NCI-H2196 (cell line): ENCODE measurements around the gene LRP1.

Experiments used
- DNase-seq: peaks from one replicate; lab custom pipeline; 2025; ENCODE audit not compliant: unreplicated experiment; lab: John Stamatoyannopoulos, UW

The LRP1 gene

GRCh38 chr12:57133013-57133569 is 4.8 kb downstream of the LRP1 start:
- DNase-seq = no peak

- DNase-seq = no peak
Observed at GRCh38 chr12:57133916-57134315, 5.6 kb downstream of the LRP1 start.

GRCh38 chr12:57134949-57135348 is 6.7 kb downstream of the LRP1 start:
- no peak for DNase-seq

DNA sequence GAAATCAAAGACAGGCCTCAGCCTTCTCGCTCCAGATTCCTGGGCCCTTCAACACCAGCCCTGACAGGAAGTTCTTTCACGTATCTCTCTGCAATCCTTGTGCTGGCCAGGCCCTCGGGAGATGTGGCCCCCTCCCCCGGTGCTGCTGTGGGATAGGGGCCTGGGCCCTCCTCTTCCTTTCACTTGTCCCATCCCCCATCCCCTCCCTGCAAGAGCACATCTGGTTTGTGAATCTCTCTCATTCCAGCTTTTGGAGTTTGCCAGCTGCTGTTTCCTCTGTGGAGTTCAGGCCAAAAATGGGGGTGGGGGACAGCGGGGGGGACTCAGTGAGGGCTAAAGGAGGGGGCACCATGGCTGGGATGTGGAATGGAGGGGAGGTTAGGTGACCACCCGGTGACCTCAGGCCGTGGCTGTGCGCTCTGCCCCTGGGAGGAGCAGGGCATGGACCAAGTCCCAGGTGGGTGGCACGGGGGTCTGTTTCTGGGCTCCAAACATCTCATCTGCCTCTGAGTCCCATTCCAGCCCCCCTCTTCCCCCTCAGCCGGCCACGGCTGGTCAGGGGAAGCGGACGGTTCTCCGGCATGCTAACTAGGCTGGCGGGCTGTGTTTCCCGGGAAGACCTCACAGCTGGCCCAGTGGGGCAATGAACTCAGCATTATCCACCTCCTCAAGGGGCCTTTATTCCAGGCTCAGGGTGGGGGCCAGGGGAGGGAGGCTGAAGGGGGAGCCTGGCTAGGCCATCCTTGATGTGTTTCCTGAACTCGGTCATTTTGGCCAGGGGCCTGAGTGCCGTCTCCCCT is 7.4 kb downstream of the LRP1 start:
- DNase-seq = no peak

DNA sequence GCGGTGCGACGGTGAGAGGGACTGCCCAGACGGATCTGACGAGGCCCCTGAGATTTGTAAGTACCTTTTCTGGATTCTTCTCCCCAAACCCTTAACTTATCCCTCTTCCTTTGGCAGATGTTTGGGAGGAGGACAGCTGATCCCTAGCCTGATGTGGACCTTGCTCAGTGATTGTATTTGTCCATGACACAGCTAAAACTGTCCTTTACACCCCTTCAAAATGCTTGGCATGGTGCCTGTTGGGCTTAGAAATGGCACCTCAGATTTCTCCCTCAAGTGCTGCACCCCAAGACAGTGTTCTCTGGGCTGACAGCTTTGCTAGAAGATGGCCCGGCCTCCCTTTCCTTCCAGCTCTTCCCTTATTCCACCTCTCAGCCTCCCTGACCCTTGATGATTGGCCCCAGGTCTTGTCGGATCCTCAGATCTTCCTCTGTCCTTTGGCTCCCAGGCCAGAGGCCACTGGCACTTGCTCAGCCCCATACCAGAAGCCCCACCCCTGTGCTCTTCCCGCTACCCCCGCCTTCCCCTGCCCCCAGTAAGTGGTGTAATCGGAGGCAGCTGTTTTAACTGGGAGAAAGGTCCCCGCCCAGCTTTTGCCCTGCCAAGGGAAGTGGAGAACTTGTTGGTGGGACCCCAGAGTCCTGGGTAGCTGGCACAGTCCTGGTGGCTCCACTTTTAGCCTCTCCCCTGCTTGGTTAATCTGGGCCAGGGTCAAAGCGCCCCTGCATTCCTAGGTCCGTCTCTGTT is 10.4 kb downstream of the LRP1 start:
- DNase-seq = no peak

- no peak for DNase-seq
Observed at GRCh38 chr12:57139796-57140649, 11.7 kb downstream of the LRP1 start.

DNA sequence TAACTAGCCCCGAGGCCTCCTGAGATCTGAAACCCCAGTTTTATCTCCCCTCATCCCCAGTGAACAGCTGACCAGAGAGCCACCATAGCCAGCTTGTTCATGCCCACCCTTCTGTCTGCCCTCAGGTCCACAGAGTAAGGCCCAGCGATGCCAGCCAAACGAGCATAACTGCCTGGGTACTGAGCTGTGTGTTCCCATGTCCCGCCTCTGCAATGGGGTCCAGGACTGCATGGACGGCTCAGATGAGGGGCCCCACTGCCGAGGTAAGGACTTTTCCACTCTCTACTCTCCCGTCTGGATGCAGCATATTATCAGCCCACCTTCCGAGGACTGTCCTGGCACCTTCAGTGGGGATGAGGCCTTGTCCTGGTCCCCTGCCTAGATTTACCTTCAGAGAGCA is 13.0 kb downstream of the LRP1 start:
- no peak for DNase-seq

DNA sequence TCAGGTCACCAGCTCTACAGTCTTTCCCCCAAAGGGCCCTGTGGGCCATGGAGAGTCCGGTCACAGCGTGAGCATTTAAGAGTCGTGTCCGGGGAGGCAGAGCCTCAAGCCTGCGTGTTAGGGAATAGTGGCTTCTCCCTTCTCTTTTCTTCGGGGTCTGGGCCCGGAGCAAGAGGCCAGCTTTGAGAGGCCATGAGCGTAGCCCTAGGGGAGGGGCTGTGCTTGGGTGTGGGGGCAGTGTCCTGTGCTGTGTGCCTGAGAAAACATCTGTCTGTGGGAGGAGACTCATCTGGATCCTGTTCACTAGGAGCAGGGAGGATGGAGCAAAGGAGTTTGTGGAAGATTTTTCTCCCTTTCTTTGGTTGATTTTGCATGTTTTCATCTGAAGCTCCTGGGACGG is 13.8 kb downstream of the LRP1 start:
- no peak for DNase-seq

DNA sequence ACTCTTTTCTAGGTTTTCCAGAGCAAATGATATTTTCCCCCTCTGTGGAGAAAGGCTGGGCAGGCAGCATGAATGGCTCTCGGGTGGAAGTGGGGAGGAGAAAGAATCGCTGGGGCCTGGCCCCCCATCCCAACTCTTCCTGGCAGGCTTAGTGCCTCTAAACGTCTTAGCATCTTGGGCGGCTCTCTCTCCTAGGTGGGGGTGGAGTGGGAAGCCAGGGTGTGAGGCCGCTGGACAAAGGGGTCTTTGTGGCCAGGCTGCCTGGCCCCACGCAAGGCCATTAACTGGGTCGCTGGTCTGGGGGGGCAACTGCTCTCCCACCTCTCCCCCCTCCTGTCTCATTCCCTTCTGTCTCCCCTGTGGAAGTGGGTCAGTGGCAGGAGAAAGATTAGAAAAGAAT is 14.4 kb downstream of the LRP1 start:
- no peak for DNase-seq

GRCh38 chr12:57143454-57143853 is 15.2 kb downstream of the LRP1 start:
- no peak for DNase-seq

- DNase-seq = no peak
Observed at GRCh38 chr12:57145460-57146059, 17.3 kb downstream of the LRP1 start.

- no peak for DNase-seq
Observed at GRCh38 chr12:57146092-57146491, 17.8 kb downstream of the LRP1 start.

DNA sequence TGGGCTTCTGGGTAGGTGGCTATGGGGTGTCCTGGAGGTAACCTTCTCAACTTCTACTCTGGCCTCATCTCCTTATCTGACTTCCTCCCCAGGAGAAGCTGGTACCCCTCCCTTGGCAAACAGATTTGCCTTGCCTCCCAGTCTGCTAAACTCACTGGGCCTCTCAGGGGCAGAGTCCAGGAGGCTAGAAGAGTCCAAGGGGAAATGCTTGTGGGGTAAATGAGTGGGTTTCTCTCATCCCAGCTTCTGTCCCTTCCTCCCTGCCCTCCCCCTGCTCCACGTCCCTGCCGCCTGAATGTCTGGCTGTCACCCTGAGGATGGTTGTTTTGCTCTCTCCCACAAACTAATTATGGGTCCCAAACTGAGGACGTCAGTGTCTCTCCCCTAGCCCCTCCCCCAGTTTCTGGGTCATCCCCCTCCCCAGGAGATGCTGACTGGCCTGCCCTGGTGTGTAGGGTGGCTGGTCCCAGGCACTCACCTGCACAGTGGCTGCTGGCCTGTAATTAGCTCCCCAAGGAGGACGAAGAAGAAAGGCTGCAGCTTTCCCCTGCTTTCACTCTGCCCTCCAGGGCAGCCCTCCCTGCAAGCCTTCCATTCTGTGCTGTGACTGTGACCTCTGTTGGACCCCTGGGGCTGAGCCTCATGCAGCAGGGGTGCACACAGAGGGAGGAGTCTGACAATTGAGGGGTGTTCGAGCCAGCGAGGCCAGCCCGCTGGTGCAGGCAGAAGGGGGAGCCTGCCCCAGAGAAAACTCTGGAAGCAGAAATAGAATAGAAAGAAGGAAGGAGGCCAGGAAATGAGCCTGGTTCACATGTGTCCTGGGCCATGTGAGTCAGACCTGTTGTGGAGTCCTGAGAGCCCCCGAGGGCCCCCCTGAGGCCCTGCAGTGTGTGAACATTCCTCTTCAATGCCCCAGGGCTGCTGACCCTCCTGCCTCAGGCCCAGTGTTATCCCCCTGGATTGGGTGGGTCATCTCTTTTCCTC is 19.0 kb downstream of the LRP1 start, which contains the start of gene LRP1-AS:
TSS of gene LRP1-AS (minus strand) at position 659 of the 984 bp plus-strand sequence.
- DNase-seq = no peak

DNA sequence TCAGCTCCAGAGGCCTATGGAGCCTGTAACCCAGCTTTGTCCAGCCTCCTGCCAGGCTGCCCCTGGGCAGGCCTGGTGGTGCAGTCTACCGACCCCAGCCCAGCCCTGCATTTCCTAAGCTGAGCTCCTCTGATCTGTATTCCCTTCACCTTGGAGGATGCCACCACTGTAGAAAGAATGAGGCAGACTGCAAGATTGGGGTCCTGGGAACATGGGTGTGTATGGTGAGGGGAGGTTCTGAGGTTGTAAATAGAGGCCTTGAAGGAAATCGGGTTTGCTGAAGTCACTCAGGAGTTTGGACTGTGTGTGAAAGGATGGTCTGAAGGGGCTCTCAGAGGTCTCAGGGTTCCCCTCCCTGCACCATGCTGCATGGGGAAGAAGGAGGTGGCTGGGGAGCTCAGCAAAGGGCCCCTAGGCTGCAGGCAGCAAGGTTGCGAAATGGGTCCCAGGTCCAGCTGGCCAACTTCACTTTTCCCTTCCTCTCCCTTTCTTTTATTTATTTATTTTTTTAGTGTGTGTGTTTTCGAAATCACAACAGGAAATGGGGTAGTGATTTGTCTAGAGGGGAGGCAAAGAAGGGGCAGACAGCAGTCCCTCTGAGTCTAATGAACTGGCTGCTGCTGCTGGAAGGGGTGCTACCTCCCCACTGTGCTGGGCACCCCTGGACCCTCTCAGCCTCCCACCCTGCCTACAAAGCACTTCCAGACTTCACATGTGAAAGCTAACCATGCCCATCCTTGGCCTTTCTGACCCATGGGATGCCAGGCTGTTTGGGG is 20.4 kb downstream of the LRP1 start:
- no peak for DNase-seq

GRCh38 chr12:57149245-57149900 is 21.1 kb downstream of the LRP1 start:
- no peak for DNase-seq

DNA sequence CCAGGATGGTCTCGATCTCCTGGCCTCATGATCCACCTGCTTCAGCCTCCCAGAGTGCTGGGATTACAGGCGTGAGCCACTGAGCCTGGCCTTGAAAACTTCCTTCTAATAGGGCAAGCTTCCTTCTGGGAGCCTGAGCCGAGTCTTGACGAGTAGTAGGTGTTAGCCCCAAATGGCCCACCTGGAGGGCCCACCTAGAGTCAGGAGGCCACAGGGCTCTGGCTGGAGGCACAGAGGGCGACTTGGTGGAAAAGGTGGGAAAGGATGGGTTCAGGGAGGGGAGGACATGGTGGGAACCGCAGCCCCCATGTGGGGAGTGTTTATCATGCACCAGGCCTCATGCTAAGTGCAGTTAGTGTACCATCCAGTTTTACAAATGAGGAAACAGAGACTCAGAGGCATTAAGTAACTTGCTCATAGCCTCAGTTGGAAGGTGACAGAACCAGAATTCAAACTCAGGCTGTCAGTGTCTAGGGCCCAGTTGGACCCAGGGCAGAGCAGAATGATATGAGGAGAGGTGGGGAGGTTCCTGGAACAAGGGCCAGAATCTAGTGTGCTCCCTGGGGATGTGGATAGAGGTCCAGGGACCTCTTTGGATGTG is 22.2 kb downstream of the LRP1 start:
- DNase-seq = no peak

- no peak for DNase-seq
Observed at GRCh38 chr12:57151741-57152630, 23.7 kb downstream of the LRP1 start.
